Measurements from ENCODE around the gene PCSK2.
"Not testable (repeated sequence)": the region's sequence is repeated elsewhere in the genome, so short reads cannot be mapped to it uniquely, and the experiment has no call there.

PCSK2 gene

DNA sequence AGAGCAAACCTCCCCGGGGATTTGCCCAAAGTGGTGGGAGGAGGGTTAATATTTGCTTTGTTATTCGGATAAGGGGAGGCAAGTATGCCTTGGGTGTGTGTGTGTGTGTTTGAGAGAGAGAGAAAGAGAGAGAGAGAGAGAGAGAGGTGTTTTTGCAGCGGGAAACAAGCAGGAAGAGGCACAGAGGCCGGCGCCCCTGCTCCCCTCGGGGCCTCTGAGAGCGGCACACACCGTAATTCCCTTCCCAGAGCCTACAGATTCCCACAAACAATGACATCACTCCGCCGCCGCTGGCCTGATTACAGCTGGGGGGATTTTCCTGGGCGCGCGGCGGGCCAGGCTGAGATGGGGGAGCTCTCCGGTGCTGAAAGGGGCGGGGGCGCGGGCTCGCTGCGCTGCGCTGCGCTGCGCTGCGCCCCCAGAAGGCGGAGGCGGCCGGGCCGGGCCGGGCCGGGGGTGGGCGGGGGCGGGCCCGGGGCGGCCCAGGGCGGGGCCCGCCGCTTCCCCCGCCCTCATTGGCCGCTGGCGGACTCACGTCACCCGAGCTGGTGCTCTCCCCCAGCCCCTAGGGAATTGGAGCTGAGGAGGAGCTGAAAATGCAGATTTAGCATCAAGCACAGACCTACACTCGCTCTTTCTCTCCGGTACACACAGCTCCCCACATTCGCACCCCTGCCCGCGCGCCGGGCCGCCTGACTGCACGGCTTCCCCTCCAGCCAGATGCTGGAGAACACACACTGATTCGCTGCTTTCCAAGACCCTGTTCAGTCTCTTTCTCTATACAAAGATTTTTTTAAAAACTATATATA is at the start of gene PCSK2:
Gene PCSK2 (plus strand): TSS at position 631 of the 809 bp plus-strand sequence. CDS start 266 bp downstream, outside the sequence.
- DNase-seq (ENCODE audit: low read depth in 2 of 2): no peak

DNA sequence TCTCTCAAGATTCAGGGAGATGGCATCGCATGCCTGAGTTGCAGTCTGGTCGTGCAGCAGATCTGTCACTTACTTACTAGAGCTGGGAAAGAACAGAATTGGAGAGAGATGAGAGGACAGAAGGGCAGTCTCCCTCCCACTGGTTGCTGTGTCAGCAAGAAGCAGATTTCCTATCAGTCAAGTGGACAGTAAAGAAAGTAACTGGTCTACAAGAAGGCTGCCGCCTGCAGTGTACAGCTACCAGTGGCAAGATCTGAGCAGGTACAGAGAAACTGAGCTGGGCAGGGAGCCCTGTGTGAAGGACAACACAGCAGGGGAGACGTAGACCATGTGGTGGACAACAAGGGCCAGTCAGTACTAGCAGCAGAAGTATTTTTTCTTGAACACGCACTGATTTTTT is 49.5 kb upstream of the PCSK2 start:
- DNase-seq (ENCODE audit: low read depth in 2 of 2): no peak

GRCh38 chr20:17179840-17180239 is 47.0 kb upstream of the PCSK2 start:
- DNase-seq (ENCODE audit: low read depth in 2 of 2): no peak

GRCh38 chr20:17189976-17190695 is 36.7 kb upstream of the PCSK2 start:
- no peak for DNase-seq (ENCODE audit: low read depth in 2 of 2)

DNA sequence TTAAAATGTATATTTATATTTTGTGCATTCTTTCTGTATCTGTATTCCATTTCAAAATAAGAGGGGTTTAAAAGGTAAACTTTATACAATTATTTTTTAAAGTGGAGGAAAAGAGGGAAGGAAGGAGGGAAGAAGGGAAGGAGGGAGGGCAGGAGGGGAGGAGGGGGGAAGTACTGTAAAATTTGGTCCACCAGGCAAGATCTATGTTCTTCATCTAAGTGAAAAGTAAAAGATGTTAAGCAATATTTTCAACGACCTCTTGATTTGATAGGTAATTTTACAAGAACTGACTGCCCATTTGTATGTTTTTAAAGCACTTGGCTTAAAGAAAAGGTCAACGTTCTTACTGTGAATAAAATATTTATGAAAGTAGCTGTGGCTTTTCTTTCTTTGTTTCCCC is 29.8 kb upstream of the PCSK2 start:
- DNase-seq (ENCODE audit: low read depth in 2 of 2): no peak

DNA sequence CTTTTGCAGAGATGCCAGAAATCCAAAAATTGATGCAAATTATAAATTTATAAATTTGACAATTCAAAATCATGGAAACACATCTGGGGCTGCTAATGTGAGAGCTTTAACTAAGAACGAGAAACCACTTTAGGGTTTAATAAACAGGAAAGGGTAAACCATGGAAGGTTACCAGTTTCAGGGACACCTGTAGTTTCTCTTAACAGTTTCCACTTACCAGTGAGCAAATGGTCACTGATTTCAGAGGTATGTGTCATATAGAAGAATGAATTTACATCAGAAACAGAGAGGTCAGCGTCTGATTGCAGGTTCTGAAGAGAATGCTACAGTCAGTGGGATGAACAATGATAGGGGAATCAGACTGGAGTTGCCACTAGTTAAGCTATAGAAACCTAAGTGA is 24.8 kb upstream of the PCSK2 start:
- DNase-seq (ENCODE audit: low read depth in 2 of 2): no peak

GRCh38 chr20:17202673-17203072 is 24.2 kb upstream of the PCSK2 start:
- DNase-seq (ENCODE audit: low read depth in 2 of 2): no peak

DNA sequence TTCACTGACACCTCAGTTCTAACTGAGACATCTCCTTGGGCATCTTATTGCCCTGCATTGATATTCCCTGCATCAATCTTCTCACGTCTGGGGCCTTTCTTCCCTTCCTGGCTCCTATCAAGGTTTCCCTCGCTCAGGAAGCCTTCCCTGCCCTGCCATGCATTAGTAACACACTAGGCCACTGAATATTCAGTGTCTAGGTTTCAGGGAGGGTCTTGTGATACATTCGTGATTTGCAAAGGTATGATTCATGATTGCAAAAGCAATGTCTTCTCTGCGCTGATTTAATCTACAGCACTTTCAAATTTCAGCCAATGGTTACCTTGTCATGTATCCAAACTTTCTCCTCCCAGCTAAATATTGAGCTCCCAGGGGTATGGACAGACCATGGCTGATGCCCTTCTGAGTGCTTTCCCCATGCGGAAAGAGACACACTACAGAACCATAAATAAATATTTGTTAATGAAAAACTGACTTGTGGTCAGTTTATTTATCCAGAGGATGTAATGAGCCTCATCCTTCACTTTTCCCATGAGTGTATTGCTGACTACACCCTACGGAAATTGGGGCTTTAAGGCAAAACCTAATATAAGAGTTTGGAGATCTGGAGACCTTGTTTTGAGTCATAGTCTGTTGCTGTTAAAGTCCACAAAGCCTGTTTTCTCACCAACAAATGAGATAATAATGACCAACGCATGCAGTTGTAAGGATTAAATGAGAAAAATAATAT is 21.6 kb upstream of the PCSK2 start:
- no peak for DNase-seq (ENCODE audit: low read depth in 2 of 2)

- DNase-seq (ENCODE audit: low read depth in 2 of 2): no peak
Observed at GRCh38 chr20:17210387-17210786, 16.5 kb upstream of the PCSK2 start.

DNA sequence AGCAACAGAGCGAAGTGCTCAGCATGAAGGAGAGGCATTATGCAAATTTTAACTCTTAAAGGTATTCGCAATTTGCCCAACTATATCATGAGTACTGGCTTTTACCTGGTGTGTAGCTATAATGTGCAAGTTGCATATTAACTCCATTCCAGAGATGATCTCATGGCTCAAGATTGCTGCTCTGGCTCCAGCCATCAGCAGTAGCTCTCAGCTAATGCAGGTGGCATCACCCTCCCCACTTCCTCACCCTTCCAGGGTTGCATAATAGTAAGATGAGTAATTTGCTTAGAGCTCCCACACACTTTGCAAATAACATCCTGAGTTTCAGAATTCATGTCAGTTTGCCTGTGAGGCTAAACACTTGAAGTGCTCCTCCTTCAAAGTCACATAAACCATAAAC is 15.9 kb upstream of the PCSK2 start:
- DNase-seq (ENCODE audit: low read depth in 2 of 2): no peak

DNA sequence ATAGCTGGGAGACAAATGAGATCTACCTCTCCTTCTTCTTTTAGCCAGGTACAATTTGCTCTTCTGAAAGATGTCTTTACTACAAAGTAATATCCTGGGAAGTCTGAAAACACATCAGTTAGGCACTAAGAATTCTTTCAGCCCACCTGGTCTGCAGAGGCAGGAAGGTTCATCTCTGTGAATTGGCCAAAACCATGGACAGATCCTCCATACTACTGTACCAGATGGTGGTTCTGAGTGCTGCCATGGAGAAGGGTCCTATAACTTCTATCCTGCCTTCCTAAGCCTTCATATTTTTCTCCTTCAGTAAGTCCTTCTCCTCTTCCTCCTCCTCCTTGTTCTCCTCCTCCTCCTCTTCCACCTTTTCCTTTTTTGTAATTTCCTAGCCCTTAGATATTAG is 11.7 kb upstream of the PCSK2 start:
- DNase-seq (ENCODE audit: low read depth in 2 of 2): no peak

DNA sequence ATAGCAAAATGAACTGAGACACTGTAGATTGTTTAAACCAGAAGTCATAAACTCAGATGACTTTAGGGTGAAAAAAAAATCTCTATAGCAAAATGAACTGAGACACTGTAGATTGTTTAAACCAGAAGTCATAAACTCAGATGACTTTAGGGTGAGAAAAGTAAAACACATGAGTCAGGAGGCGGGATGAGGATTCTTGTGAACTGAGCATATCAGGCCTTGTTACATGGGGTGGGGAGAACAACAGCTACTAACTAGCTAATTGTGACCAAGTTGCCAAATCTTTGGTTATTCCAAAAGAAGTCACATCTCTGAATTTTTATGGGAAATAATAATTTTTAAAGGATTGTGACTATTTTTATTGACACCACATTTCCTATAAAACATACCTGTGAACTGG is 7.0 kb upstream of the PCSK2 start:
- not testable (repeated sequence) for DNase-seq (ENCODE audit: low read depth in 2 of 2)

- no peak for DNase-seq (ENCODE audit: low read depth in 2 of 2)
Observed at GRCh38 chr20:17223553-17223952, 3.3 kb upstream of the PCSK2 start.

DNA sequence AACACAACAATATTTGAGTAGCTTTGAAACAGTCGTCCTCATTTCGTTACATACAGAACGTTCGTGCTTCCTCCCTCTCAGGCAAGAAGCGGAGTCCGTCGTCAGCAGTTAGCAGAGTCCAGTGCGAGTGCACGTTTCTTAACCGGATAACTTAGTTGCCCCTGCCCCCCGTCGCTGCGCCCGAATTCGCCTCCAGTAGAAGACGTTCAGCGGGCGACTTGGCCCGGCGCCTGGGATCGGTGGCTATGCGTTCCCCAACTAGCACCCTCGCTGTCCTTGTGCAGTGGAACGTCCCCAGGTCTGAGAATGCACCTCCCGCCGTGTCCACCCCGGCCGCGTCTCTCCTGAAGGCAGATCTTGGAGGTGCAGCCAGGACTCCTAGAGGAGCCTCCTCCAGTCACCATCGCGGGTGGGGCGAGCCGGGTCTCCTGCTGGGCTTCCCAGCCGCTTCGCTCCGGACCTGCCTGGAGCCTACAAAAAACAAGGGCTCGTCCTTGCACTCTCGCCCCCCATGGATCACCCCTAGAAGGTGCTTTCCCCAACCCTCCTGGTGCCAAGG is 910 bp upstream of the PCSK2 start:
- no peak for DNase-seq (ENCODE audit: low read depth in 2 of 2)

DNA sequence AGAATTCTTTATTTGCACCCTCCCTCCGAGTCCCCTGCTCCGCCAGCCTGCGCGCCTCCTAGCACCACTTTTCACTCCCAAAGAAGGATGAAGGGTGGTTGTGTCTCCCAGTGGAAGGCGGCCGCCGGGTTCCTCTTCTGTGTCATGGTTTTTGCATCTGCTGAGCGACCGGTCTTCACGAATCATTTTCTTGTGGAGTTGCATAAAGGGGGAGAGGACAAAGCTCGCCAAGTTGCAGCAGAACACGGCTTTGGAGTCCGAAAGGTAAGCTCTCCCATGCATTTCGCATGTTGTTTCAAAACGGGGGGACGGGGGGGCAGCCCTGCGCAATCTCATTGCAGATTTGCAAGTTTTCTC is 357 bp downstream of the PCSK2 start:
- no peak for DNase-seq (ENCODE audit: low read depth in 2 of 2)

DNA sequence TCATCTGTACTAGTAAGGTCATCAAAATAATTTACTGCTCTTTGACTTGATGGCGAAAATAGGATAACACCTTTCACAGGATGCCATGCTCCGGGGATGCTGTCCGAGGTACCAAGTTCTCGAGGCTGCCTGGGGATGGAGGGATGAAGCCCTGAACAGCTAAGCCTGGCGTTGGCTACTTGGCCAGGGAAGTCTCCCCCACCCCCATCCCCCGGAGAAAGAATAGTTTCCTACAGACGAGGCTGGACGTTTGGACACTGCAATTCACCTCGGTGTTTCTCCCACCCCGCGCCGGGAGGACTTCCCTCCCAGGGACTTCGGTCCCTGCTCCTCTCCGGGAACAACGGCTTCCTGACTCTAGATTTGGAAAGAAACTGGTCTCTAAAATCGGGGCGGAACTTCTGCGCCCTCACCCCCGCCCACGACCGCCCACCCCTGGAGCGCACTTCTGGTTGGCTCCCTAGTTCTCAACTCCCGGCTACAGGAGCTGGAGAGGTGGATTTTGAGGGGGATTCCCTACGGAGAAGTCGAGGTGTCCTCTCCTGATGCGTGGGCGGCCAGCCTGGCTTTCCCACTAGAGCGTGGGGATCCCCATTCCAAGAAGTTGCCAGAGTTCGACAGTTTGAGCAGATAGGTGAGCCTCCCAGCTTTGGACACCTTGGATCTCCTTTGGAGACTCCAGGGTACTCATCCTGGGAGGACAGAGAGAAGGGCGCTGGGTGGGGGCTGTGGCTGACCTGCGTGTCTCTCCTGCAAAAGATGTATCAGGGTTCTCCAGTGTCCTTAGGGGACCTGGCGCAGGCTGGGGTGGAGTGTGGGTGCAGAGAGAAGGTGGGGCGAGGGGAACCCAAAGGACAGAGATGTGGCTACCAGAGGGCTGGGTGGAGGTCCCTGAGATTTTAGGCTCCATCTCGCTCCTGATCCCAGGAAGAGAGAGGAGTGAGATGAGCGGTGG is 1.1 kb downstream of the PCSK2 start:
- no peak for DNase-seq (ENCODE audit: low read depth in 2 of 2)

GRCh38 chr20:17228624-17229061 is 1.8 kb downstream of the PCSK2 start:
- DNase-seq (ENCODE audit: low read depth in 2 of 2): no peak

GRCh38 chr20:17229256-17229655 is 2.4 kb downstream of the PCSK2 start:
- DNase-seq (ENCODE audit: low read depth in 2 of 2): no peak

- no peak for DNase-seq (ENCODE audit: low read depth in 2 of 2)
Observed at GRCh38 chr20:17233626-17234025, 6.8 kb downstream of the PCSK2 start.

DNA sequence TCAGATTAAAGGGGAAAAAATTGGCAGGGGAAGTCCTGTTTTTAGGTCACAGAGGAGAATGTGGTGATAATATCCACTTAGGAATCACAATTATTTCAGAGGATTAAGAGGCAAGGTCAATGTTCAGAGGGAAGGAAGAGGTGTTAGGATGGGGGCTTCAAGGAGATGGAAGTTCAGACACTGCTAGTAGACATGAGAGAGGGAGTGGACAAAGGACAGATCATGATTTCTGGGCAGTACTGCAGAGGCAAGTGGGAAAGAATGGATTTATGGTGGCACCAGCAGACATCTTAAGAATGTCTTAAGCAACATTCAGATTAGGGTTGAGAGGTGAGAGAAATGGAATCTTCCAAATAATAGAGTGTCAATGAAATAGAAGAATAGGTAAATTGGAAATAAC is 9.9 kb downstream of the PCSK2 start:
- DNase-seq (ENCODE audit: low read depth in 2 of 2): no peak

DNA sequence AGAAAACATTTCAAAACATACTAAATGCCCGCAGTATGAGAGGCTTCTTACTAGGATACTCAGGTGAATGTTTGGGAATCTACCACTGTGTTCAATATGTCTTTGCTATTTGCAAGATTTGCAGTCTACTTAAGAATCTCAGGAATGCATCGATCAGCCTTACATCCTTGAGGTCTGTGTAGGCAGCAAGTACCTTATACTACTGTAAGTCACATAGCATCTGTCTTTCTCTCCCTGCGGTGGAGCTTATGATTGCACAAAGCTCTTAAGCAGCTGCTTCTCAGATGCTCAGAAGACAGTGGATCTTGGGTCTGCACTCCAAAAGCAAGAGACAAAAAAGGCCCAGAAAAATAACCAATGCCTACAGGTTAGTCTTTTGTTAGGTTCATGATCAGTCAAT is 21.4 kb downstream of the PCSK2 start:
- DNase-seq (ENCODE audit: low read depth in 2 of 2): no peak
